Measurements from ENCODE around the gene MAP4K3. TPM values are rescaled to one million over a fixed set of nuclear protein-coding genes. Genes with fewer than 3 reads are reported as not detected.
"Not testable (repeated sequence)": the region's sequence is repeated elsewhere in the genome, so short reads cannot be mapped to it uniquely, and the experiment has no call there.

Gene MAP4K3
- total and polyA plus RNA-seq, 2 of the 8 experiments (the other 6 are each of a cell fraction or from before 2014, with no cell fraction given): 11.4 to 63.0 TPM

DNA sequence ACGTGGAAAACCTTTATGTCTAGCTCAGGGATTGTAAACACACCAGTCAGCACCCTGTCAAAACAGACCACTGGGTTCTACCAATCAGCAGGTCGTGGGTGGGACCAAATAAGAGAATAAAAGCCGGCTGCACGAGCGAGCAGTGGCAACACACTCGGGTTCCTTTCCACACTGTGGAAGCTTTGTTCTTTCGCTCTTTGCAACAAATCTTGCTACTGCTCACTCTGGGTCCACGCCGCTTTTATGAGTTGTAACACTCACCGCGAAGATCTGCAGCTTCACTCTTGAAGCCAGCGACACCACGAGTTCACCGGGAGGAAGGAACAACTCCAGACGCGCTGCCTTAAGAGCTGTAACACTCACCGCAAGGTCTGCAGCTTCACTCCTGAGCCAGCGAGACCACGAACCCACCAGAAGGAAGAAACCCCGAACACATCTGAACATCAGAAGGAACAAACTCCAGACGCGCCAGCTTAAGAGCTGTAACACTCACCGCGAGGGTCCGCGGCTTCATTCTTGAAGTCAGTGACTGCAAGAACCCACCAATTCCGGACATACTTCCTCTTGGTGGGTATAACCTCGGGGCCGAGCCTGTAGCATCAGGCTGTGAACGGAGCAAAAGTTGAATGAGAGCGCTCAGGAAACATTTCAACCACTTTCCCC lies 192.0 kb downstream of the MAP4K3 start:
- not testable (repeated sequence) for FAIRE-seq; H4K20me1 ChIP-seq (replicated peaks in 1 of 2; ENCODE audit: control insufficient read depth in 1 of 2, insufficient read depth in 2 of 2, low read length in 2 of 2); H4K8ac ChIP-seq (ENCODE audit: extremely low read depth, insufficient read depth, low read length); H4K91ac ChIP-seq (replicated peaks; ENCODE audit: insufficient read length, low read length); H3K14ac ChIP-seq (ENCODE audit: insufficient read length); H2BK5ac ChIP-seq (ENCODE audit: low read depth, low read length); H3K36me3 ChIP-seq (ENCODE audit: control insufficient read depth in 2 of 4, insufficient read depth in 4 of 4, low read length in 3 of 4); H3K9me3 ChIP-seq (ENCODE audit: insufficient read depth in 2 of 2, low read depth in 1 of 2, low read length in 1 of 2); H2AK5ac ChIP-seq (ENCODE audit: low read depth, low read length); DNase-seq (ENCODE audit: low read depth in 1 of 2, low spot score in 2 of 2); H3K23ac ChIP-seq (ENCODE audit: insufficient read length); H3K79me2 ChIP-seq (ENCODE audit: control insufficient read depth in 1 of 2, insufficient read depth in 2 of 2, low read length in 2 of 2); H3K4me3 ChIP-seq (ENCODE audit: extremely low read depth in 1 of 4, insufficient read depth in 2 of 4, low read depth in 3 of 4, low read length in 4 of 4); H3K79me1 ChIP-seq (ENCODE audit: low read depth, low read length); H3K23me2 ChIP-seq (ENCODE audit: low read depth, low read length); H3K27ac ChIP-seq (ENCODE audit: low read depth, low read length); H2BK12ac ChIP-seq (ENCODE audit: low read depth, low read length); H3K4me1 ChIP-seq (replicated peaks in 1 of 4; ENCODE audit: control insufficient read depth in 3 of 4, insufficient read depth in 4 of 4, low read length in 3 of 4); H3K4me2 ChIP-seq (ENCODE audit: insufficient read depth in 1 of 2, low read depth in 2 of 2, low read length in 2 of 2); H4K5ac ChIP-seq (ENCODE audit: insufficient read length, low read depth, low read length); H3K18ac ChIP-seq (ENCODE audit: extremely low read depth, low read length); H3K9ac ChIP-seq (replicated peaks in 1 of 4; ENCODE audit: extremely low read depth in 1 of 4, low read depth in 3 of 4, low read length in 3 of 4); H3K56ac ChIP-seq (replicated peaks; ENCODE audit: insufficient read length, low read depth, low read length); H2BK15ac ChIP-seq (ENCODE audit: low read length); H2BK120ac ChIP-seq (replicated peaks; ENCODE audit: low read depth, low read length); H2AFZ ChIP-seq (ENCODE audit: low read length); H2BK20ac ChIP-seq (ENCODE audit: low read length); H3K4ac ChIP-seq (replicated peaks; ENCODE audit: insufficient read length, low read depth, low read length); H3K27me3 ChIP-seq (replicated peaks in 1 of 4; ENCODE audit: control insufficient read depth in 3 of 4, extremely low read depth in 1 of 4, insufficient read depth in 3 of 4, low read length in 3 of 4)
- ChIA-PET CTCF (ENCODE audit: partially characterized antibody) (interaction anchor here (0.8 to 1.3 kb wide), 3 partner anchors 8 to 486 kb away, joined by 3 to 4 read pairs (median 3); no protein-coding TSS in a partner anchor), POLR2A (ENCODE audit: partially characterized antibody) (interaction anchor here (1.1 kb wide), 1 partner anchor 134 kb away, joined by 3 read pairs; no protein-coding TSS in a partner anchor)
- WGBS, 2 experiments (ENCODE audit: extremely low coverage in 1 of 2, insufficient coverage in 1 of 2, insufficient read length in 1 of 2, insufficient replicate concordance in 2 of 2, low coverage in 1 of 2, low lambda C conversion rate in 2 of 2, missing lambda C conversion rate in 1 of 2): 92% methylated on average over 31 of the region's 31 CpGs; no CpG with 5 or more reads in 1 of the 2 experiments
